Heart right ventricle (tissue), 16 donors: ENCODE results near the gene POU3F1. TPM values are rescaled to one million over a fixed set of nuclear protein-coding genes. Genes with fewer than 3 reads are reported as not detected.

Experiments
- ATAC-seq, 8 donors: fragments of 200-7000 bp; cut with Tn5 transposase; one replicate each; pipeline ENCODE4 v1.9.1; 2020; ENCODE audit warnings: mild to moderate bottlenecking in 8 of 8, moderate library complexity in 8 of 8, moderate number of reproducible peaks in 1 of 8
- DNase-seq, 2 donors: peaks; one replicate each; pipeline ENCODE4 v3.0.0-alpha.2; 2020
- H3K27ac ChIP-seq, 10 donors: fragments of 200-600 bp; sonication (generic) in 2 of 10; one replicate each; pipeline versions ENCODE4 v1.5.0 to v1.8.0; 2020 to 2022; ENCODE audit warnings: mild to moderate bottlenecking in 3 of 10
- H3K27me3 ChIP-seq, 7 donors: fragments of 200-600 bp; one replicate each; pipeline ENCODE4 v1.8.0; 2021 to 2022; ENCODE audit warnings: mild to moderate bottlenecking in 2 of 7
- H3K36me3 ChIP-seq, 9 donors: fragments of 200-600 bp; sonication (generic) in 1 of 9; one replicate each; pipeline versions ENCODE4 v1.5.0 to v1.8.0; 2020 to 2022; ENCODE audit warnings: mild to moderate bottlenecking in 2 of 9
- H3K4me1 ChIP-seq, 9 donors: fragments of 200-600 bp; sonication (generic) in 1 of 9; one replicate each; pipeline versions ENCODE4 v1.5.0 to v1.8.0; 2020 to 2022; ENCODE audit warnings: mild to moderate bottlenecking in 4 of 9
- H3K4me3 ChIP-seq, 10 donors: fragments of 200-600 bp; sonication (generic) in 2 of 10; one replicate each; pipeline versions ENCODE4 v1.5.0 to v1.8.0; 2020 to 2022; ENCODE audit warnings: mild to moderate bottlenecking in 7 of 10, moderate library complexity in 2 of 10
- H3K9me3 ChIP-seq, 11 donors: fragments of 200-600 bp in 10 of 11; sonication (generic) in 2 of 11; one replicate each; pipeline versions ENCODE4 v1.5.0 to v1.8.0; 2013 to 2022; ENCODE audit warnings: mild to moderate bottlenecking in 2 of 11, control low read depth in 1 of 11, moderate library complexity in 1 of 11
- WGBS, 2 donors: extraction: QIAGEN DNeasy Blood & Tissue Kit; methylation state at CpG; one replicate each; pipeline ENCODE4 v1.1.7; 2013; ENCODE audit warnings: inconsistent platforms in 1 of 2; 5-methylcytosine and 5-hydroxymethylcytosine counted together
- intact Hi-C, 10 donors: fragments of 100-400 bp; cut with DNase I; formaldehyde crosslinking; loops; one replicate each; pipeline versions ENCODE4 v1.11.1 to v1.14.2; 2022
- polyA plus RNA-seq, 2 donors: library from polyadenylated mRNA; stranded (reverse); fragments of 200-250 nt; gene quantifications; one replicate each; pipeline ENCODE4 v1.2.3, GENCODE V29; 2013
- total RNA-seq, 10 donors: library from RNA; stranded (reverse); fragmentation: NEBNext Ultra II Directional in 3 of 10; extraction: Animal tissue kit (Norgen Biotek cat#: 25700) in 3 of 10; gene quantifications; one replicate each; pipeline versions ENCODE4 v1.2.1 to v1.2.4, GENCODE V29; 2021 to 2023
- TF ChIP-seq, protein P1 (sequence below), 9 donors: fragments of 200-600 bp; sonication (generic) in 2 of 9; IDR thresholded peaks; one replicate each; pipeline versions ENCODE4 v1.5.0 to v1.8.0; 2021 to 2022; ENCODE audit warnings: antibody characterized with exemption in 9 of 9, mild to moderate bottlenecking in 5 of 9, moderate library complexity in 1 of 9
- donor health status: Arrhythmogenic right ventricular cardiomyopathy.
- donor health status: ischemic (EF 13 %, LVEDD 7.1; RV severe dilation, severe dysfunction).
- donor health status: healthy with polysubstance abuse.
- donor health status: DM: no; HTN: yes; CAD: no.
- donor health status: DM: no; HTN: no; CAD: no.
- donor health status: ischemic (EF 25% LVEDD 6.9; RV normal size, moderate dysfunction).
- donor health status: ischemic (EF 25% LVEDD 5.7; RV mildly dilated, moderate dysfunction).
- donor health status: healthy.
- donor health status: DM: yes; HTN: yes; CAD: no.
- donor health status: Ischemic cardiomyopathy.
- donor health status: ischemic (EF 35%, LVEDD 5.7; RV mildly dilated, moderate dysfunction).
- donor health status: nonischemic (EF 11% LVEDD 7.7; RV severe dilation, severe dysfunction).
- donor health status: DM: yes; HTN: yes; CAD: no.
- donor health status: PGD.
- donor health status: ischemic (EF 29% LVEDD 5.4; RV normal size, mild dysfunction).
- donor health status: nonischemic (EF 23%, LVEDD 6.1; RV moderate dilation, normal function).

The POU3F1 gene
- total and polyA plus RNA-seq, 12 donors: 0.03 to 0.22 (median 0.13) TPM; not detected in 9

DNA sequence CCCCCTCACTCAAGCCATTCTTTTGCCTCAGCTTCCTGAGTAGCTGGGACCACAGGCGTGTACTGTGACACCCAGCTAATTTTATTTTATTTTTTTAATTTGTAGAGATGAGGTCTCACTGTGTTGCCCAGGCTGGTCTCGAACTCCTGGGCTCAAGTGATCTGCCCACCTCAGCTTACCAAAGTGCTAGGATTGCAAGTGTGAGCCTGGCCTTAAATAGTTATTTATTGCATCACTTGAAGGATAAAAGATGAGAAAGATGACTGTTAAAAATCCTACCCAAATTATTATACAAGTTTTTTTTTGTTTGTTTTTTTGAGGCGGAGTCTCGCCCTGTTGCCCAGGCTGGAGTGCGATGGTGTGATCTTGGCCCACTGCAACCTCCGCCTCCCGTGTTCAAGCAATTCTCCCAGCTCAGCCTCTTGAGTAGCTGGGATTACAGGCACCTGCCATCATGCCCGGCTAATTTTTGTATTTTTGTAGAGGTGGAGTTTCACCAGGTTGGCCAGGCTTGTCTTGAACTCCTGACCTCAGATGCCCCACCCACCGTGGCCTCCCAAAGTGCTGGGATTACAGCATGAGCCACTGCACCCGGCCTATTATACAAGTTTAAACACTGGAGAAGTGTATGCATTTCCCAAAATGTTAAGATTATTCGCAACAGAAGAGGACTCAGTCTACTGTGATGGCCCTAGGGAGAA lies 31.7 kb downstream of the POU3F1 start:
- no peaks in the 10 kb centered on the region for H3K27me3 ChIP-seq
- ATAC-seq (no peak), DNase-seq (no peak)
- H3K9me3 ChIP-seq: peaks cover 0 to 4% (median 0%) of the 10 kb centered on the region in 11 donors
- peak overlapping the region in 7 of 10 donors; percentile 69 to 95 (median 81) for H3K27ac ChIP-seq
- H3K36me3 ChIP-seq: peaks cover 0 to 50% (median 25%) of the 10 kb centered on the region in 9 donors
- no peak overlapping the region for H3K4me3 ChIP-seq
- 84 to 88% methylated on average over 11 of the region's 11 CpGs for WGBS, 2 donors
- H3K4me1 ChIP-seq: peaks cover 19 to 63% (median 48%) of the 10 kb centered on the region in 9 donors
- TF ChIP-seq, protein P1, sequence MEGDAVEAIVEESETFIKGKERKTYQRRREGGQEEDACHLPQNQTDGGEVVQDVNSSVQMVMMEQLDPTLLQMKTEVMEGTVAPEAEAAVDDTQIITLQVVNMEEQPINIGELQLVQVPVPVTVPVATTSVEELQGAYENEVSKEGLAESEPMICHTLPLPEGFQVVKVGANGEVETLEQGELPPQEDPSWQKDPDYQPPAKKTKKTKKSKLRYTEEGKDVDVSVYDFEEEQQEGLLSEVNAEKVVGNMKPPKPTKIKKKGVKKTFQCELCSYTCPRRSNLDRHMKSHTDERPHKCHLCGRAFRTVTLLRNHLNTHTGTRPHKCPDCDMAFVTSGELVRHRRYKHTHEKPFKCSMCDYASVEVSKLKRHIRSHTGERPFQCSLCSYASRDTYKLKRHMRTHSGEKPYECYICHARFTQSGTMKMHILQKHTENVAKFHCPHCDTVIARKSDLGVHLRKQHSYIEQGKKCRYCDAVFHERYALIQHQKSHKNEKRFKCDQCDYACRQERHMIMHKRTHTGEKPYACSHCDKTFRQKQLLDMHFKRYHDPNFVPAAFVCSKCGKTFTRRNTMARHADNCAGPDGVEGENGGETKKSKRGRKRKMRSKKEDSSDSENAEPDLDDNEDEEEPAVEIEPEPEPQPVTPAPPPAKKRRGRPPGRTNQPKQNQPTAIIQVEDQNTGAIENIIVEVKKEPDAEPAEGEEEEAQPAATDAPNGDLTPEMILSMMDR (IDR thresholded peaks at IDR 0.05): no peak
- intact Hi-C loops: no loop called here

DNA sequence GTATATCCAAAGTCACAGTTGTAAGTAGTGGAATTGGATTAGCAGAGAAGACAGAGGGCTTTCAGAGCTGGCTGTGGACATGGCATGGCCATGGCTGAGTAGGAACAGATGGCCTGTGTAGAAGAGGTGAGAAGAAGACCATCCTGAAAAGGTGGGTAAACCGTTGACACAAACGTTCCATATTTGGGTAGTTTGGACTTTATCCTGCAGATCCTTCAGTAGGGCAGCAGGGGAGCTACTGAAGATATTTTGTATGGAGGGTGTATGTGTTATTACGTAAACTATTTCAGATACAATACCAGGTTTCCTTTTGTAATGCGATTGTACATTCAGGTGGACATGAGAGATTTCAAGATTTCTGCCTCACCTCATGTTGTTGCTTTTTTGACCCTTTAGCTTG lies 32.4 kb downstream of the POU3F1 start:
- H3K27ac ChIP-seq: peak overlapping the region in 7 of 10 donors; percentile 18 to 96 (median 94)
- WGBS, 2 donors: 58 to 63% methylated on average over 4 of the region's 4 CpGs
- no peaks in the 10 kb centered on the region for H3K27me3 ChIP-seq
- H3K4me3 ChIP-seq: peak overlapping the region in 3 of 10 donors; percentile 77 to 80 (median 79)
- peaks cover 0 to 43% (median 18%) of the 10 kb centered on the region in 9 donors for H3K36me3 ChIP-seq
- TF ChIP-seq, protein P1 (IDR thresholded peaks at IDR 0.05): no peak
- intact Hi-C loops: no loop called here
- no peak for ATAC-seq
- peaks cover 19 to 61% (median 48%) of the 10 kb centered on the region in 9 donors for H3K4me1 ChIP-seq
- peaks cover 0 to 4% (median 0%) of the 10 kb centered on the region in 11 donors for H3K9me3 ChIP-seq
- DNase-seq: no peak

DNA sequence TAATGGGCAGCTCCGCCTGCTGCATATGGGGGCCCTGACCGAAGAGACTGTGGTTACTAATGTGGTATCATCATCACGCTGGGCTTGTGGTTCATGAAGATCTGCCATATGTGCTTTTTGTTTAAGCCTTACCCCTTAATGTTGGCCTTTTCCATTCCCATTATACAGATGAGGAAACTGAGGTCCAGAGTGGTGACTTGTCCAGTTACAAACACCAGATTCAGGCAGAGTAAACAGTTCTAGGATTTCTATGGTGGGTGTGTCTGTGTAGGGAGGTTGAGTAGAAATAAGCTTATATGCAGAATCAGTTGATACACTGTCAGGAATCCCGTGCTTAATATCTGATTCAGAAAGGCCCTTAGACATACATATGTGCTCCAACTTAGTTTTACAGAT lies 33.4 kb downstream of the POU3F1 start:
- TF ChIP-seq, protein P1 (IDR thresholded peaks at IDR 0.05): no peak
- peaks cover 0 to 4% (median 0%) of the 10 kb centered on the region in 11 donors for H3K9me3 ChIP-seq
- no peak for ATAC-seq
- 16 to 21% methylated on average over 4 of the region's 4 CpGs for WGBS, 2 donors
- intact Hi-C loops: loop anchor here in 1 of 10 donors (2.0 kb wide), 1 partner anchor 22 kb away; the partner anchor contains the start of gene SF3A3
- H3K27me3 ChIP-seq: no peaks in the 10 kb centered on the region
- H3K36me3 ChIP-seq: peaks cover 0 to 34% (median 12%) of the 10 kb centered on the region in 9 donors
- no peak for DNase-seq
- H3K4me3 ChIP-seq: peak overlapping the region; percentile 60 to 85 (median 78)
- H3K4me1 ChIP-seq: peaks cover 19 to 71% (median 48%) of the 10 kb centered on the region in 9 donors
- H3K27ac ChIP-seq: peak overlapping the region in 9 of 10 donors; percentile 83 to 96 (median 95)

DNA sequence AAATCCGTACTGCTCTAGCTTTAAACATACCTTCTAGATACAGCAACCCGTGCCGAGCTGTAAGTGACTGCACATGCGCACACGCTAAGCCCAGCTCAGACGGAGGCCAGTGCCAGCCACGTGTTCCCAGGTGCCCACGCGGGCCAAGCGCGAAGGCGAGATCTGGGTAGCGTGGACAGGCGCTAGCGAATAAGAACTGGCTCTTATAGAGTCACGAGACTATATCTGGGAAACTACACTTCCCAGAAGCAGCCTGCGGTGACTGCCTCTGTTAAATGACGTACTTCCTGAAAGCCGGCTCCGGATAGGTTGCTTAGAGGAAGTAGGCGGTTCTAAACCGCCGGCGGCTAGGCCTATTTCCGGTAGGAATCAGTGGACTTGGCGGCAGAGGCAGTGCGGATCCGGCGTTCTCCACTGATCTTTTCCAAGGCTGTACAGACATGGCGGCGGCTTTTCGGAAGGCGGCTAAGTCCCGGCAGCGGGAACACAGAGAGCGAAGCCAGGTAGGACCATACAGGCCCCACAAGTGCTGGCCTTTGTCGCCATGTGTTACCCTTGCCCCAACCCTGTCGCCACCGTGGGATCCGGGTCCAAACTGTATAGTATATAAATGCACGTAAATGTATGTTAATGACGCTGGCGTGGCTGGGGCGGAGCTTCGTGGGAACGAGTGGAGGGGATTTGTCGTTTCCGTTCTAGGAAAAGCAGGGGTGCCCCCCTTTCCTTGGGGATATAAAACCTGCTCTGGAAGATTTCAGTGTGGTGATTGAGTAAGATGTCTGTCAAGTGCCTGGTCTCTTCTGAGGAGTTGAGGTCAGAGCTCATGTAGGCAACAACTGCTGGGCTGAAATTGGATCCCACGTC lies 34.0 kb downstream of the POU3F1 start, which contains the start of gene UTP11:
Gene UTP11 (plus strand): TSS at position 372 of the 864 bp plus-strand sequence. CDS start 69 bp downstream, at position 441.
- intact Hi-C loops: loop anchor here in 2 of 10 donors (1.0 to 2.0 kb wide), 2 partner anchors 22 kb away; partner anchors contain the start of gene SF3A3 (in 2 of the 2)
- WGBS, 2 donors: 1% methylated on average over 49 of the region's 49 CpGs
- Histone ChIP-seq H3K27ac (peak within 1 kb of the TSS; percentile 80 to 96 (median 94)), H3K4me3 (peak within 1 kb of the TSS; percentile 60 to 85 (median 78)), H3K4me1 (peaks cover 19 to 71% (median 48%) of the 10 kb centered on the region in 9 donors), H3K27me3 (no peaks in the 10 kb centered on the region), H3K9me3 (peaks cover 0 to 4% (median 0%) of the 10 kb centered on the region in 11 donors), H3K36me3 (peaks cover 0 to 28% (median 6%) of the 10 kb centered on the region in 9 donors)
- ATAC-seq: peak; percentile 97 to 98 (median 97)
- peak; percentile 88 to 97 for DNase-seq
- TF ChIP-seq, protein P1 (IDR thresholded peaks at IDR 0.05): no peak
